OCI-LY1 (cell line): Measurements from ENCODE around the gene ZFP82.

ENCODE experiments used
- H2AFZ ChIP-seq: fragments of 200-600 bp; sonication (generic), shearing (Covaris generic); 2 replicates; pipeline ENCODE4 v1.6.0; 2014; ENCODE audit warnings: antibody characterized with exemption, mild to moderate bottlenecking, low read length
- H3F3A ChIP-seq: fragments of 200-600 bp; sonication (generic), shearing (Covaris generic); 2 replicates; pipeline ENCODE4 v1.6.0; 2014; ENCODE audit warnings: mild to moderate bottlenecking, antibody characterized with exemption, low read length, moderate library complexity; ENCODE audit not compliant: insufficient read depth
- H3K27ac ChIP-seq: fragments of 200-600 bp; sonication (generic); 2 replicates; pipeline ENCODE4 v1.5.1; 2014; ENCODE audit warnings: low read length, mixed run types, mild to moderate bottlenecking, low read depth; ENCODE audit not compliant: poor library complexity, severe bottlenecking
- H3K27me3 ChIP-seq: fragments of 200-600 bp; sonication (generic); 2 replicates; pipeline ENCODE4 v1.6.0; 2014; ENCODE audit warnings: antibody characterized with exemption, mild to moderate bottlenecking, low read length, moderate library complexity; ENCODE audit not compliant: insufficient read depth
- H3K36me3 ChIP-seq: fragments of 200-600 bp; sonication (generic); 2 replicates; pipeline ENCODE4 v1.6.1; 2014; ENCODE audit warnings: mild to moderate bottlenecking, antibody characterized with exemption, low read length, moderate library complexity, mixed read lengths; ENCODE audit not compliant: insufficient read depth
- H3K4me1 ChIP-seq: fragments of 200-600 bp; sonication (generic); 2 replicates; pipeline ENCODE4 v1.5.1; 2014; ENCODE audit warnings: mild to moderate bottlenecking, low read length, moderate library complexity; ENCODE audit not compliant: insufficient read depth, severe bottlenecking
- H3K4me2 ChIP-seq: fragments of 200-600 bp; sonication (generic), shearing (Covaris generic); 2 replicates; pipeline ENCODE4 v1.6.1; 2014; ENCODE audit warnings: low read length
- H3K4me3 ChIP-seq: fragments of 200-600 bp; sonication (generic); 2 replicates; pipeline ENCODE4 v1.5.1; 2014; ENCODE audit warnings: low read length, low read depth, mild to moderate bottlenecking, mixed read lengths; ENCODE audit not compliant: poor library complexity, severe bottlenecking
- H3K79me2 ChIP-seq: fragments of 200-600 bp; shearing (Covaris generic); 2 replicates; pipeline ENCODE4 v1.6.1; 2016; ENCODE audit warnings: mixed run types, low read length, mixed read lengths; ENCODE audit not compliant: insufficient read depth
- H3K9ac ChIP-seq: fragments of 200-600 bp; sonication (generic), shearing (Covaris generic); 2 replicates; pipeline ENCODE4 v1.6.1; 2014; ENCODE audit warnings: mild to moderate bottlenecking, low read length, mixed read lengths
- H3K9me2 ChIP-seq: fragments of 200-600 bp; sonication (generic), shearing (Covaris generic); 2 replicates; pipeline ENCODE4 v1.6.1; 2014; ENCODE audit warnings: low read depth, mild to moderate bottlenecking, low read length, mixed read lengths
- H3K9me3 ChIP-seq: fragments of 200-600 bp; shearing (Covaris generic); 2 replicates; pipeline ENCODE4 v1.6.1; 2014; ENCODE audit warnings: low read length, mixed read lengths
- H4K20me1 ChIP-seq: fragments of 200-600 bp; sonication (generic), shearing (Covaris generic); 2 replicates; pipeline ENCODE4 v1.6.0; 2016; ENCODE audit warnings: mild to moderate bottlenecking, low read length; ENCODE audit not compliant: insufficient read depth
- EZH2 ChIP-seq: fragments of 200-600 bp; sonication (generic), shearing (Covaris generic); IDR thresholded peaks from 2 replicates; pipeline ENCODE4 v1.8.0; 2017; ENCODE audit warnings: borderline replicate concordance, mixed run types, mild to moderate bottlenecking, antibody characterized with exemption, low read length, moderate library complexity, mixed read lengths
- TF ChIP-seq, protein P1 (sequence below): fragments of 200-600 bp; sonication (generic), shearing (Covaris generic); IDR thresholded peaks from 2 replicates; pipeline ENCODE4 v1.5.1; 2017; ENCODE audit warnings: mild to moderate bottlenecking, antibody characterized with exemption, low read length, moderate library complexity, mixed read lengths

Gene ZFP82

DNA sequence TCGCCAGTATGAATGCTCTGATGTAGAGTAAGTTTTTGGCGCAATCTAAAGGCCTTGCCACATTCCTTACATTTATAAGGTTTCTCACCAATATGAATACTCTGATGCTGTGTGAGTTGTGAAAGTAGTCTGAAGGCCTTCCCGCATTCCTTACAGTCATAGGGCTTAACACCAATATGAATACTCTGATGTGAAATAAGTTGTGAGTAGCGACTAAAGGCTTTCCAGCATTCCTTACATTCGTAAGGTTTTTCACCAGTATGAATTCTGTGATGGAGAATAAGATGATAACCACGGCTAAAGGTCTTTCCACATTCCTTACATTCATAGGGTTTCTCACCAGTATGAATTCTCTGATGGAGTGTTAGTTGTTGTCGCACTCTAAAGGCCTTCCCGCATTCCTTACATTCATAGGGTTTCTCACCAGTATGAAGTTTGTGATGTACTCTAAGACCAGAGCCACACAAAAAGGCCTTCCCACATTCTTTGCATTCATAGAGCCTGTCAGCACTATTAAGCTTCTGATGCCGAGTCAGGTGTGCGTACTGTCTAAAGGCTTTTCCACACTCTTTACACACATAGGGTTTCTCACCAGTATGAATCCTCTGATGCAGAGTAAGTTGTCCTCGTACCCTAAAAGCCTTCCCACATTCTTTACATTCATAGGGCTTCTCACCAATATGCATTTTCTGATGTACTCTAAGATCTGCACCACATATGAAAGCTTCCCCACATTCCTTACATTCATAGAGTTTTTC is 25.3 kb downstream of the ZFP82 start:
- Histone ChIP-seq H3K9ac (no peak overlapping the region), H3K27me3 (no peaks in the 10 kb centered on the region), H3F3A (no peaks in the 10 kb centered on the region), H3K27ac (no peak overlapping the region), H3K79me2 (no peaks in the 10 kb centered on the region), H3K4me2 (no peak overlapping the region), H3K36me3 (peaks cover 64% of the 10 kb centered on the region), H4K20me1 (no peaks in the 10 kb centered on the region), H3K4me3 (no peak overlapping the region), H3K4me1 (no peaks in the 10 kb centered on the region), H2AFZ (no peak overlapping the region), H3K9me2 (no peaks in the 10 kb centered on the region), H3K9me3 (peaks cover 50% of the 10 kb centered on the region)
- TF ChIP-seq EZH2 = no peak
- TF ChIP-seq, protein P1, sequence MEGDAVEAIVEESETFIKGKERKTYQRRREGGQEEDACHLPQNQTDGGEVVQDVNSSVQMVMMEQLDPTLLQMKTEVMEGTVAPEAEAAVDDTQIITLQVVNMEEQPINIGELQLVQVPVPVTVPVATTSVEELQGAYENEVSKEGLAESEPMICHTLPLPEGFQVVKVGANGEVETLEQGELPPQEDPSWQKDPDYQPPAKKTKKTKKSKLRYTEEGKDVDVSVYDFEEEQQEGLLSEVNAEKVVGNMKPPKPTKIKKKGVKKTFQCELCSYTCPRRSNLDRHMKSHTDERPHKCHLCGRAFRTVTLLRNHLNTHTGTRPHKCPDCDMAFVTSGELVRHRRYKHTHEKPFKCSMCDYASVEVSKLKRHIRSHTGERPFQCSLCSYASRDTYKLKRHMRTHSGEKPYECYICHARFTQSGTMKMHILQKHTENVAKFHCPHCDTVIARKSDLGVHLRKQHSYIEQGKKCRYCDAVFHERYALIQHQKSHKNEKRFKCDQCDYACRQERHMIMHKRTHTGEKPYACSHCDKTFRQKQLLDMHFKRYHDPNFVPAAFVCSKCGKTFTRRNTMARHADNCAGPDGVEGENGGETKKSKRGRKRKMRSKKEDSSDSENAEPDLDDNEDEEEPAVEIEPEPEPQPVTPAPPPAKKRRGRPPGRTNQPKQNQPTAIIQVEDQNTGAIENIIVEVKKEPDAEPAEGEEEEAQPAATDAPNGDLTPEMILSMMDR = no peak

DNA sequence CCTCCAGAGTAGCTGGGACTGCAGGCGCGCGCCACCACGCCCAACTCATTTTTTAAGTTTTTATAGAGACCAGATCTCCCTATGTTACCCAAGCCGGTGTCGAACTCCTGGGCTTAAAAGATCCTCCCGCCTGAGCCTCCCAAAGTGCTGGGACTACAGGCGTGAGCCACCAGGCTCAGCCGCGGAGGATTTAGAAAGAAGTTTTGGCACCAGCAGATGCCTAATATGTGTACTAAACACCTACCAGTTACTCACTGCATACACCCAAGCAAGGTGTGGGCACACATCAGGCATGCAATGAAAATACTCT is 39.0 kb downstream of the ZFP82 start:
- H2AFZ ChIP-seq = peak overlapping the region; percentile 83
- peaks cover 16% of the 10 kb centered on the region for H3K4me1 ChIP-seq
- H3K36me3 ChIP-seq = no peaks in the 10 kb centered on the region
- peak overlapping the region; percentile 92 for H3K4me2 ChIP-seq
- H3K9me2 ChIP-seq = no peaks in the 10 kb centered on the region
- no peaks in the 10 kb centered on the region for H3F3A ChIP-seq
- peak overlapping the region; percentile 88 for H3K4me3 ChIP-seq
- no peaks in the 10 kb centered on the region for H4K20me1 ChIP-seq
- no peaks in the 10 kb centered on the region; the same call in 1 of the 2 replicates for H3K9me3 ChIP-seq
- no peak for TF ChIP-seq EZH2
- TF ChIP-seq, protein P1 = no peak
- H3K27ac ChIP-seq = no peak overlapping the region
- H3K27me3 ChIP-seq = no peaks in the 10 kb centered on the region
- no peaks in the 10 kb centered on the region for H3K79me2 ChIP-seq
- H3K9ac ChIP-seq = no peak overlapping the region

DNA sequence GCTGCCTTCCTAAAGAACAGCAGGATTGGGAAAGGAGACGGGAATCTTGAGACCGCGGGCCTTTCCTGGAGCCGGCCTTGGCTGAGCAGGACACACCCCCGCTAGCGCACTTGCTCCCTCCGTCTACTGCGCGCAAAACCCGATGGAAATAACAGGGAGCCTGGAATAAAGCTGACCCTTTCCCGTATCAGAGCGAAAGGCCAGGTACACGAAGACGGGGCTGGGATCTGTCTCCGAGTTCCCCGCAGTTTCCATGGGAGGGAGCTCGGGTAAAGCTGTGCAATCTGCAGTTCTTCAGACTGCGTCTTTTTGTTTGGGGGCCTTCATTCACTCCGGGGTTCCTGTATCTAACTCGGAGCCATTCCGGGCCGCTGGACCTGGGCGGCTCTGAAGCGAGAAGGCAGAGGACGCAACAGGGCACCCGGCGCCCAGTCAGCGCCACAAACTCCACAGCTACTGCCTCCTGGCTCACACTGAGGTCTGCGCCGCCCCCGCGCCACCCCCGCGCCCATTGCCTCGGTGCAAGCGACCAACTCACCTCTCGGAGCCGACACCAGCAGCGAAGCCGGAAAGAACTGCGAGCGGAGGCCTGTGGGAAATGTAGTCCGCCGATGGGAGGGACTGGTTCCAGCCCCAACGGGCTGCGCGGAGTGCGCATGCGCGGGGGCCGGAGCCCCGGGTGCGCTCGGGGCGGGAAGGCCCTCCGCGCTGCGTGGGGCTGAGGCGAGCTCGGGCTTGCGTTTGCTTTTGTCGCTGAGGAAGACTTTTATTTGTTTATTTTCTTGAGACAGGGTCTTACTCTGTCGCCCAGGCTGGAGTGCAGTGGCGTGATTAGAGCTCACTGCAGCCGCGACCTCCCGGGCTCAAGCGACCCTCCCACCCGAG is 39.6 kb downstream of the ZFP82 start, which contains the start of gene ZFP14:
ZFP14 (minus strand) TSS at position 577 of the 885 bp plus-strand sequence. CDS start 11,309 bp downstream, outside the sequence.
- H3K4me1 ChIP-seq = peaks cover 16% of the 10 kb centered on the region
- peak within 1 kb of the TSS; percentile 52 for H3K27ac ChIP-seq
- TF ChIP-seq, protein P1 = peak; percentile 49
- no peak for TF ChIP-seq EZH2

More for the DNA sequence above, 39.6 kb downstream of the ZFP82 start, which contains the start of gene ZFP14:
- Histone ChIP-seq H3K27me3 (no peaks in the 10 kb centered on the region), H3F3A (no peaks in the 10 kb centered on the region), H3K9me3 (no peaks in the 10 kb centered on the region), H3K79me2 (no peaks in the 10 kb centered on the region), H3K9me2 (no peaks in the 10 kb centered on the region), H3K4me2 (peak within 1 kb of the TSS; percentile 92), H3K9ac (peak within 1 kb of the TSS; percentile 85), H2AFZ (peak within 1 kb of the TSS; percentile 83), H4K20me1 (no peaks in the 10 kb centered on the region), H3K4me3 (peak within 1 kb of the TSS; percentile 88), H3K36me3 (no peaks in the 10 kb centered on the region)
